Measurements from ENCODE around the gene TMEM178A. TPM values are rescaled to one million over a fixed set of nuclear protein-coding genes. Genes with fewer than 3 reads are reported as not detected.

Gene TMEM178A
- total RNA-seq, 1 donor from 2014 or later = not detected

DNA sequence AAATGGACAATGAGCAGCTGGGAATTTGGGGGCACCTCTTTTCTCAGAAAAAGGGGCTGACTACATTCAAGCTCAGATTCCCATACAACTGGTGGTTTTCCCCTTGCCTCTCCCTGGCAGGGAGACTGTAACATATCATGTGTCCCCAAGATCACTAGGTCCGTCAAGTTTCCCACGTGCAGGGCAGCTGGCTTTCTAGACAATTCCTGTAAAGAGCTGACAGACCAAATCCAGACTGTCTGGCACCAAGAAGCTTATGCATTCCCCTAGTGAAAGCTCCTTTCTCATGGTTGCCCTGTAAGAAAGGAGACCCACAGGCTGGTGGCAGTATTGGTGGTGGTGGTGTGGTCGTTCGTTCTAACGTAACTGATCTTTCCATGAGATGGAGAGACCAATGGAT is 64.6 kb downstream of the TMEM178A start:
- DNase-seq (ENCODE audit: low spot score) = no peak
- H3K27me3 Mint-ChIP-seq (ENCODE audit: insufficient read depth) = peaks cover 2% of the 10 kb centered on the region
- no peak overlapping the region for H3K4me3 Mint-ChIP-seq
- no peak overlapping the region for H3K27ac Mint-ChIP-seq
- H3K36me3 Mint-ChIP-seq (ENCODE audit: low read depth) = peaks cover 17% of the 10 kb centered on the region
- intact Hi-C loops (cut with micrococcal nuclease) = loop anchor here (1.0 to 10.0 kb wide), 5 partner anchors 218 to 675 kb away; partner anchors contain the start of gene MAP4K3
- H3K4me1 Mint-ChIP-seq (ENCODE audit: low read depth) = peaks cover 10% of the 10 kb centered on the region
- peaks cover 3% of the 10 kb centered on the region for H3K9me3 Mint-ChIP-seq

- Mint-ChIP-seq H3K36me3 (ENCODE audit: low read depth) (peaks cover 21% of the 10 kb centered on the region), H3K4me3 (no peak overlapping the region), H3K27ac (no peak overlapping the region), H3K27me3 (ENCODE audit: insufficient read depth) (peaks cover 2% of the 10 kb centered on the region), H3K4me1 (ENCODE audit: low read depth) (peaks cover 10% of the 10 kb centered on the region), H3K9me3 (peaks cover 3% of the 10 kb centered on the region)
- intact Hi-C loops (cut with micrococcal nuclease) = loop anchor here (1.0 to 10.0 kb wide), 5 partner anchors 218 to 676 kb away; partner anchors contain the start of gene MAP4K3
- DNase-seq (ENCODE audit: low spot score) = no peak
These were observed 65.1 kb downstream of the TMEM178A start for GRCh38 chr2:39730685-39731302.

DNA sequence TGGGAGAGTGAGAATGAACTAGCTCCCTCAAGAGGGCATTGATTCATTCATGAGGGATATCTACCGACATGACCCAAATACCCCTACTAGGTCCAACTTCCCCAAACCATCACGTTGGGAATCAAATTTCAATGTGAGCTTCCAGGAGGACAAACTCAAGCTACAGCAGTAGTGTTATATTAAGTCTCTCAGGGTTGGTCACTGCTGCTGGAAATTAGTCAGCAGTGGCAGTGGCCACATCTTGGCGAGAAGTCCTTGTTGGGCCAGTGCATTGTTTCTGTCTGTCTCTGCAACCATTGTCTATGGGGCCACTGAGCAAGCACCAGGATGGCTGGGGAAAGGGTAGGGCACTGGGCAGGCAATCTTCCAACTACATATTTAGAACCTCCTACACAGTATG is 65.8 kb downstream of the TMEM178A start:
- no peak for DNase-seq (ENCODE audit: low spot score)
- intact Hi-C loops (cut with micrococcal nuclease) = loop anchor here (5.0 to 10.0 kb wide), 4 partner anchors 219 to 677 kb away; partner anchors contain the start of gene MAP4K3
- H3K36me3 Mint-ChIP-seq (ENCODE audit: low read depth) = peaks cover 24% of the 10 kb centered on the region
- no peak overlapping the region for H3K4me3 Mint-ChIP-seq
- peaks cover 3% of the 10 kb centered on the region for H3K9me3 Mint-ChIP-seq
- H3K27me3 Mint-ChIP-seq (ENCODE audit: insufficient read depth) = peaks cover 2% of the 10 kb centered on the region
- no peak overlapping the region for H3K27ac Mint-ChIP-seq
- peaks cover 10% of the 10 kb centered on the region for H3K4me1 Mint-ChIP-seq (ENCODE audit: low read depth)

GRCh38 chr2:39732482-39732881 is 66.8 kb downstream of the TMEM178A start:
- Mint-ChIP-seq H3K27ac (no peak overlapping the region), H3K4me1 (ENCODE audit: low read depth) (peaks cover 12% of the 10 kb centered on the region)

GRCh38 chr2:39733070-39733674 is 67.5 kb downstream of the TMEM178A start:
- Mint-ChIP-seq H3K36me3 (ENCODE audit: low read depth) (peaks cover 31% of the 10 kb centered on the region), H3K9me3 (peaks cover under 1% of the 10 kb centered on the region), H3K4me3 (no peak overlapping the region), H3K27ac (no peak overlapping the region), H3K4me1 (ENCODE audit: low read depth) (peaks cover 15% of the 10 kb centered on the region), H3K27me3 (ENCODE audit: insufficient read depth) (no peaks in the 10 kb centered on the region)
- intact Hi-C loops (cut with micrococcal nuclease) = loop anchor here (5.0 to 10.0 kb wide), 4 partner anchors 221 to 678 kb away; partner anchors contain the start of gene MAP4K3
- DNase-seq (ENCODE audit: low spot score) = no peak

More at GRCh38 chr2:39732482-39732881, 66.8 kb downstream of the TMEM178A start:
- peaks cover 29% of the 10 kb centered on the region for H3K36me3 Mint-ChIP-seq (ENCODE audit: low read depth)
- no peak overlapping the region for H3K4me3 Mint-ChIP-seq
- H3K27me3 Mint-ChIP-seq (ENCODE audit: insufficient read depth) = no peaks in the 10 kb centered on the region
- H3K9me3 Mint-ChIP-seq = peaks cover 3% of the 10 kb centered on the region
- intact Hi-C loops (cut with micrococcal nuclease) = loop anchor here (5.0 to 10.0 kb wide), 4 partner anchors 220 to 678 kb away; partner anchors contain the start of gene MAP4K3
- no peak for DNase-seq (ENCODE audit: low spot score)

DNA sequence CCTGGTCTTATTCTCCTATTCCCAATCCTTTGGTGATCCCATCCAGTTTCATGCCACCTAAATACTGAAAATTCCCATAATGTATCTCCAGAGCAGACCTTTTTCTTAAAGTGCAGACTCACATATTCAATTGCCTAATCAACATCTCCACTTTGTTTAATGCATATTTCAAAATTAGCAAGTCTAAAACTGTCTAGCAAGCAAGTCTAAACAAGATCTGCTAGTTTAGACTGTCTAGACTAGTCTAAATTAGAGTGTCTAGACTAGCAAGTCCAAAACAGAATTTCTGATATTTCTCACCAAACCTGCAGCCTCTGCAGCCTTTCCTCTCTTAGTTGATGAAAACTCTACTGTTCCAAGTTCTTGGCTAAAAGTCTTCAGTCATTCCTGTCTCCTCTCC is 68.7 kb downstream of the TMEM178A start:
- no peak overlapping the region for H3K27ac Mint-ChIP-seq
- intact Hi-C loops (cut with micrococcal nuclease) = loop anchor here (5.0 to 10.0 kb wide), 4 partner anchors 222 to 680 kb away; partner anchors contain the start of gene MAP4K3
- no peaks in the 10 kb centered on the region for H3K9me3 Mint-ChIP-seq
- no peak overlapping the region for H3K4me3 Mint-ChIP-seq
- DNase-seq (ENCODE audit: low spot score) = no peak
- H3K36me3 Mint-ChIP-seq (ENCODE audit: low read depth) = peaks cover 32% of the 10 kb centered on the region
- no peaks in the 10 kb centered on the region for H3K27me3 Mint-ChIP-seq (ENCODE audit: insufficient read depth)
- peaks cover 19% of the 10 kb centered on the region for H3K4me1 Mint-ChIP-seq (ENCODE audit: low read depth)

DNA sequence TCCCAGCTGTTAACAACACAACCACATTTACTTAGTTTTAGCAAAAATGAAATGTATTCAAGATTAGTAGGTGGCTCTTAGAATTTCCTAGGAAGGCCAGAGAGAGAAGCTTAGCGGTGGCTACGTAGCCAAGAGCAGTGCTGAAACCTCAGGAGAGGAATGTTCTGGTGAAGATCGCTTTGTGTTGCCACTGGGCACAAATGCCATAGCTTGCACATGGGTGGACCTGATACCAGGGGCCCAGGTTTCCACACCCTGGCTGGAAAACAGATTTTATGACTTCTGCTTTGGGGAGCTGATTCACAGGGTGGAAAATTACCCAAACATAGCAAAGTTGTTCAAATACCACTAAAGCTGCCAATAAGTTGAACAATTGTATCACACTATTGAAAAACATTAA is 69.9 kb downstream of the TMEM178A start:
- H3K36me3 Mint-ChIP-seq (ENCODE audit: low read depth) = peaks cover 36% of the 10 kb centered on the region
- H3K27me3 Mint-ChIP-seq (ENCODE audit: insufficient read depth) = no peaks in the 10 kb centered on the region
- intact Hi-C loops (cut with micrococcal nuclease) = loop anchor here (10.0 kb wide), 2 partner anchors 481 to 681 kb away; no protein-coding TSS in a partner anchor
- H3K9me3 Mint-ChIP-seq = no peaks in the 10 kb centered on the region
- H3K4me3 Mint-ChIP-seq = no peak overlapping the region
- no peak overlapping the region for H3K27ac Mint-ChIP-seq
- peaks cover 19% of the 10 kb centered on the region for H3K4me1 Mint-ChIP-seq (ENCODE audit: low read depth)
- no peak for DNase-seq (ENCODE audit: low spot score)

- H3K27ac Mint-ChIP-seq = no peak overlapping the region
- H3K36me3 Mint-ChIP-seq (ENCODE audit: low read depth) = peaks cover 39% of the 10 kb centered on the region
- peaks cover 19% of the 10 kb centered on the region for H3K4me1 Mint-ChIP-seq (ENCODE audit: low read depth)
- intact Hi-C loops (cut with micrococcal nuclease) = loop anchor here (10.0 kb wide), 2 partner anchors 482 to 682 kb away; no protein-coding TSS in a partner anchor
- DNase-seq (ENCODE audit: low spot score) = no peak
- H3K27me3 Mint-ChIP-seq (ENCODE audit: insufficient read depth) = no peaks in the 10 kb centered on the region
- H3K4me3 Mint-ChIP-seq = no peak overlapping the region
- no peaks in the 10 kb centered on the region for H3K9me3 Mint-ChIP-seq
These were observed 70.9 kb downstream of the TMEM178A start for GRCh38 chr2:39736640-39737039.

DNA sequence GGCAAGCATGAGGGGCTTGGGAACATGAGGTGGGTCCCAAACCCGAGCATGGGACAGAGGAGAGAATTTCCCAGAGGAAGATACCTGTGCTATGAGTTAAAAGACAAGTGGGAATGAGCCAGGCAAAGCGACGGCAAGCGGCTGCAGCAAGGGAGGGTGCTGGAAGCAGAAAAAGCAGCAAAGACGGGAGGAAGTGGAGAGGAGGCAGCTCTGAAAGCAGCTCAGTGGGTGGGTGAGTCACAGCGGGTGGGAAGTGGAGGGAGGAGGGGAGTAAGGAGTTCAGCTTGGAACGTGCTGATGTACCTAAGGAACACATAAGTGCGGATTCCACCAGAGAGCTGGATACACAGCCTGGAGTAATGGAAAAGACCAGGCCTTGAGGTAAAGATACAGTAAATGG is 71.9 kb downstream of the TMEM178A start:
- Mint-ChIP-seq H3K4me1 (ENCODE audit: low read depth) (peaks cover 19% of the 10 kb centered on the region), H3K27ac (peak overlapping the region; percentile 5), H3K9me3 (no peaks in the 10 kb centered on the region), H3K4me3 (no peak overlapping the region), H3K27me3 (ENCODE audit: insufficient read depth) (no peaks in the 10 kb centered on the region), H3K36me3 (ENCODE audit: low read depth) (peaks cover 40% of the 10 kb centered on the region)
- DNase-seq (ENCODE audit: low spot score) = no peak
- intact Hi-C loops (cut with micrococcal nuclease) = loop anchor here (10.0 kb wide), 2 partner anchors 483 to 683 kb away; no protein-coding TSS in a partner anchor

- DNase-seq (ENCODE audit: low spot score) = no peak
- intact Hi-C loops (cut with micrococcal nuclease) = loop anchor here (10.0 kb wide), 2 partner anchors 484 to 684 kb away; no protein-coding TSS in a partner anchor
- Mint-ChIP-seq H3K4me3 (no peak overlapping the region), H3K27me3 (ENCODE audit: insufficient read depth) (no peaks in the 10 kb centered on the region), H3K9me3 (no peaks in the 10 kb centered on the region), H3K27ac (peak overlapping the region; percentile 30), H3K4me1 (ENCODE audit: low read depth) (peaks cover 19% of the 10 kb centered on the region), H3K36me3 (ENCODE audit: low read depth) (peaks cover 46% of the 10 kb centered on the region)
These were observed 73.2 kb downstream of the TMEM178A start for GRCh38 chr2:39738936-39739335.

- Mint-ChIP-seq H3K27ac (peak overlapping the region; percentile 30), H3K4me3 (no peak overlapping the region), H3K36me3 (ENCODE audit: low read depth) (peaks cover 42% of the 10 kb centered on the region), H3K27me3 (ENCODE audit: insufficient read depth) (no peaks in the 10 kb centered on the region), H3K9me3 (no peaks in the 10 kb centered on the region), H3K4me1 (ENCODE audit: low read depth) (peaks cover 16% of the 10 kb centered on the region)
- no peak for DNase-seq (ENCODE audit: low spot score)
- intact Hi-C loops (cut with micrococcal nuclease) = loop anchor here (10.0 kb wide), 2 partner anchors 485 to 685 kb away; no protein-coding TSS in a partner anchor
These were observed 73.7 kb downstream of the TMEM178A start for GRCh38 chr2:39739386-39739785.

DNA sequence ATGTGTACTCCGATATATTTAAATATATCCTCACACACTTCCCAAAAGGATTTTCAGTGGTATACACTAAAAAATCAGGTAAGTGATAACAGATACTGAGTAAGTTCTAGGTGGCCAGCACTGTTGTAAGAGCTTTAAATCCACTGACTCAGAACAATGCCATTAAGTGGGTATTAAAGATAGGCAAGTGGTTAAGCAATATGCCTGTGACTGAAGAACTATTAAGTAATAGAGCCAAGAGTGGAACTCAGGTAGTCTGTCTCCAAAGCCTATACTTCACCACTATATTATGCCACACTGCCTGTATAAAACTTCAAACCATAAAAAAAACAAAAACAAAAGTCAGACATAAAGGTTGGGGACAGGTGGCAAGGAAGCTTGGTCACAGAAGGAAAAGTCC is 76.2 kb downstream of the TMEM178A start:
- peaks cover 9% of the 10 kb centered on the region for H3K4me1 Mint-ChIP-seq (ENCODE audit: low read depth)
- H3K27me3 Mint-ChIP-seq (ENCODE audit: insufficient read depth) = no peaks in the 10 kb centered on the region
- H3K36me3 Mint-ChIP-seq (ENCODE audit: low read depth) = peaks cover 37% of the 10 kb centered on the region
- DNase-seq (ENCODE audit: low spot score) = no peak
- no peak overlapping the region for H3K27ac Mint-ChIP-seq
- intact Hi-C loops (cut with micrococcal nuclease) = no loop called here
- no peaks in the 10 kb centered on the region for H3K9me3 Mint-ChIP-seq
- H3K4me3 Mint-ChIP-seq = no peak overlapping the region

GRCh38 chr2:39743269-39743776 is 77.6 kb downstream of the TMEM178A start:
- no peak overlapping the region for H3K27ac Mint-ChIP-seq
- no peak for DNase-seq (ENCODE audit: low spot score)
- no peak overlapping the region for H3K4me3 Mint-ChIP-seq
- H3K9me3 Mint-ChIP-seq = no peaks in the 10 kb centered on the region
- no peaks in the 10 kb centered on the region for H3K27me3 Mint-ChIP-seq (ENCODE audit: insufficient read depth)
- peaks cover 4% of the 10 kb centered on the region for H3K4me1 Mint-ChIP-seq (ENCODE audit: low read depth)
- intact Hi-C loops (cut with micrococcal nuclease) = no loop called here
- peaks cover 30% of the 10 kb centered on the region for H3K36me3 Mint-ChIP-seq (ENCODE audit: low read depth)
